Activated CD8-positive, alpha-beta T cell treated with anti-CD3 and anti-CD28 coated beads for 36 hours (primary cell): ENCODE data around the gene ITGA3. TPM values are rescaled to one million over a fixed set of nuclear protein-coding genes. Genes with fewer than 3 reads are reported as not detected.
"Not testable (repeated sequence)": the region's sequence is repeated elsewhere in the genome, so short reads cannot be mapped to it uniquely, and the experiment has no call there.

Source experiments
- ATAC-seq: fragments of 200-7000 bp; cut with Tn5 transposase; one replicate; pipeline ENCODE4 v1.10.0; 2021; ENCODE audit warnings: mild to moderate bottlenecking, moderate library complexity
- CTCF ChIA-PET: fragments of 350-600 bp; sonication (Branson Sonifier 250); formaldehyde crosslinking; loops from one replicate; lab custom pipeline; 2021; ENCODE audit warnings: antibody characterized with exemption; lab: Charles Lee
- POLR2A ChIA-PET: fragments of 350-600 bp; sonication (Branson Sonifier 250); formaldehyde crosslinking; loops from one replicate; lab custom pipeline; 2021; ENCODE audit warnings: antibody characterized with exemption; lab: Charles Lee
- DNase-seq: peaks from one replicate; pipeline ENCODE4 v3.0.0-alpha.2; 2020
- H3K27ac Mint-ChIP-seq: one replicate; pipeline ENCODE4 v1.8.0; 2021; ENCODE audit warnings: mild to moderate bottlenecking, mixed read lengths
- H3K27me3 Mint-ChIP-seq: one replicate; pipeline ENCODE4 v1.8.0; 2021; ENCODE audit warnings: mixed read lengths
- H3K36me3 Mint-ChIP-seq: one replicate; pipeline ENCODE4 v1.8.0; 2021; ENCODE audit warnings: low read depth, mixed read lengths
- H3K4me1 Mint-ChIP-seq: one replicate; pipeline ENCODE4 v1.8.0; 2021; ENCODE audit warnings: low read depth, mixed read lengths
- H3K4me3 Mint-ChIP-seq: one replicate; pipeline ENCODE4 v1.8.0; 2021; ENCODE audit warnings: mild to moderate bottlenecking, moderate library complexity, mixed read lengths
- H3K9me3 Mint-ChIP-seq: one replicate; pipeline ENCODE4 v1.8.0; 2021; ENCODE audit warnings: mixed read lengths
- intact Hi-C: fragments of 100-400 bp; cut with micrococcal nuclease; formaldehyde crosslinking; loops from one replicate; pipeline ENCODE4 v1.10.0; 2022
- total RNA-seq, 2 experiments: library from RNA; stranded (reverse); gene quantifications; one replicate each; pipeline ENCODE4 v1.2.3, GENCODE V29; 2021
- TF ChIP-seq, protein P1 (sequence below): fragments of 200-600 bp; IDR thresholded peaks from one replicate; pipeline ENCODE4 v1.8.0; 2022; ENCODE audit warnings: antibody characterized with exemption, mild to moderate bottlenecking

ITGA3 gene
- total RNA-seq, 2 experiments from 2014 or later, result 4.2 to 7.2 TPM

DNA sequence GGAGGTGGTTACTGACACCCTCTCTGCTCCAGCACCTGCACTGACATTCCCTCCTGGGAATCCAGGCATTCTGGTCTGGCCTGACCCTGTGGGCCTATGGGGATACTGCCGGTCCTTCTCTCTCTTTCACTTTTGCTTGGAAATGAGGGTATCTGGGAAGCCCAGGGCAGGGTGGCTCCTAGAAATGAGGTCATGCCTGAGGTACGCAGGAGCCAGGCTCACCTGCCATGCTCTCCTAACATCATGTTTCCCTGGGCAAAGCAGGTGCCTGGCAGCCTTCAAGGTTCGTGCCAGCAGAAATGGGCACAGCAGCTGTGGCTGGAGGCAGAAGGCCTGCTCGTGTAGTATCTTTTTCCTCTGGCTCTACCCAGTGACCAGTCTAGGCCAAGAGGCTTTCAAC, 3.3 kb downstream of the ITGA3 start:
- DNase-seq (no peak), ATAC-seq (no peak)
- ChIA-PET CTCF (interaction anchor here (4.1 to 6.4 kb wide), 2 partner anchors 28 to 30 kb away, joined by 28 to 62 read pairs; no protein-coding TSS in a partner anchor), POLR2A (interaction anchor here (1.0 kb wide), 1 partner anchor 8 kb away, joined by 3 read pairs; no protein-coding TSS in a partner anchor)
- TF ChIP-seq, protein P1, sequence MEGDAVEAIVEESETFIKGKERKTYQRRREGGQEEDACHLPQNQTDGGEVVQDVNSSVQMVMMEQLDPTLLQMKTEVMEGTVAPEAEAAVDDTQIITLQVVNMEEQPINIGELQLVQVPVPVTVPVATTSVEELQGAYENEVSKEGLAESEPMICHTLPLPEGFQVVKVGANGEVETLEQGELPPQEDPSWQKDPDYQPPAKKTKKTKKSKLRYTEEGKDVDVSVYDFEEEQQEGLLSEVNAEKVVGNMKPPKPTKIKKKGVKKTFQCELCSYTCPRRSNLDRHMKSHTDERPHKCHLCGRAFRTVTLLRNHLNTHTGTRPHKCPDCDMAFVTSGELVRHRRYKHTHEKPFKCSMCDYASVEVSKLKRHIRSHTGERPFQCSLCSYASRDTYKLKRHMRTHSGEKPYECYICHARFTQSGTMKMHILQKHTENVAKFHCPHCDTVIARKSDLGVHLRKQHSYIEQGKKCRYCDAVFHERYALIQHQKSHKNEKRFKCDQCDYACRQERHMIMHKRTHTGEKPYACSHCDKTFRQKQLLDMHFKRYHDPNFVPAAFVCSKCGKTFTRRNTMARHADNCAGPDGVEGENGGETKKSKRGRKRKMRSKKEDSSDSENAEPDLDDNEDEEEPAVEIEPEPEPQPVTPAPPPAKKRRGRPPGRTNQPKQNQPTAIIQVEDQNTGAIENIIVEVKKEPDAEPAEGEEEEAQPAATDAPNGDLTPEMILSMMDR, result no peak
- peaks cover 3% of the 10 kb centered on the region for H3K27me3 Mint-ChIP-seq
- no peak overlapping the region for H3K27ac Mint-ChIP-seq
- H3K36me3 Mint-ChIP-seq, result no peaks in the 10 kb centered on the region
- intact Hi-C loops, result no loop called here
- H3K4me3 Mint-ChIP-seq, result no peak overlapping the region
- H3K9me3 Mint-ChIP-seq, result no peaks in the 10 kb centered on the region
- peaks cover 8% of the 10 kb centered on the region for H3K4me1 Mint-ChIP-seq

DNA sequence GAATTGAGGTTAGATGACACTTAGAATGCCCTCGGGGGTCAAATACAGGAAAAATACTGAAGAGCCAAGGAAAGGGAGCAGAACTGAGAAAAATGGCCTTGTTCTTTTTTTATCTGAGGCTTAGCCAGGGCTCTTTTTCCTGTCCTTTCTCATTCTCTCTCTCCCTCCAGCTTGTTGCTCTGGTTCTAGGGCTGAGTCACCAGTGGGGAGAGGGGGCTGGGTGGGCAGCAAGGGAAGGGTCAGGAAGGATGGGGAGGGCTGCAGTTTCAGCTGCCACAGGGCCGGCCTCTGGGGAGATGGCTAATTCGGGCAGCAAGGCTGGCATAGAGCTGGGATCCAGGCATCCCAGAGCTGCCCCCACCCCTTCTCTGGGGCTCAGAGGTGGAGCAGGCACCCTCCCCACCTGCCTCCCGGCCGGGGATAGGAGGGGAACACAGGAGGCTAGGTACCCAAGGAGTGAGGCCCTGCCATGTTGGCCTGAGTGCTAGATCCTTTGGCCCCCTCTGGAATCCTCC, 3.9 kb downstream of the ITGA3 start:
- TF ChIP-seq, protein P1, result no peak
- H3K27ac Mint-ChIP-seq, result no peak overlapping the region
- intact Hi-C loops, result no loop called here
- H3K9me3 Mint-ChIP-seq, result no peaks in the 10 kb centered on the region
- DNase-seq (no peak), ATAC-seq (no peak)
- ChIA-PET CTCF (no interaction called here), POLR2A (no interaction called here)
- no peak overlapping the region for H3K4me3 Mint-ChIP-seq
- peaks cover 3% of the 10 kb centered on the region for H3K27me3 Mint-ChIP-seq
- peaks cover 8% of the 10 kb centered on the region for H3K4me1 Mint-ChIP-seq
- H3K36me3 Mint-ChIP-seq, result no peaks in the 10 kb centered on the region

DNA sequence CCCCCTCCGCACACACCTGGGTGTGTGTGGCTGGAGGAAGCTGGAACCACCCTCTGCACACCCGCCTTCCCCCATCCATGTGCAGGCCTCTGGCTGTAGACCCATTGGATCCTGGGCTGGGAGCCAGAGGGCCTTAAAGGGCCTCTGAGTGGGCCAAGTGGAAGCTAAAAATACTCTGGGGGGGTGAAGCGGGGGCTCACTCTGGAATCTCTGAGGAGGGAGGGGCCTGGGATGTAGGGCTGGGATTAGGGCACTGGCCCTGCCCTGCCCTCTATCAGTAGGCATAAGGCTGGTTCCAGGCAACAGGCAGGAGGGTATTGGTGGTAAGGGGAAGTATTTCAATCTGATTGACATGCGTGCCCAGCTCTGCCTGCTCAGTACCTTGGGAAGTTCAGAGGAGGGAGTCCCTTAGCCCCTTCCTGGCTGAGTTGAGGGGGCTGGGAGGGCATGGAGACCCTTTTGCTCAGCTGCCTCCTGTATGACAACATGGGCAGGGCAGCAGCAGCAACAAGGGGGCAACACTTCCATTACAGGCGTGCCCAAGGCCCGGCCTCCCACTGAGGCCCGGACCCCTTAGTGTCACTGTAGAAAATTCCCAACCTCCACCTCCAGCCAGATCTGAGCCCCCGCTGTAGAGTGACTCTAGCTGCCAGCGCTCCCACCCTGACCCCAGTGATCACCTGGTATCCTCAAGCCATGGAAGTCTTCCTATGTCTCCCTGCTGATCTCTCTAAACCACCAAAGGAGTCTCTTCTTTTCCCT, 5.2 kb downstream of the ITGA3 start:
- ATAC-seq, result no peak
- DNase-seq, result no peak
- ChIA-PET CTCF (interaction anchor here (0.8 to 1.7 kb wide), 4 partner anchors 26 to 36 kb away, joined by 3 to 6 read pairs (median 3); no protein-coding TSS in a partner anchor), POLR2A (no interaction called here)
- Mint-ChIP-seq H3K27me3 (peaks cover 1% of the 10 kb centered on the region), H3K4me1 (peaks cover 4% of the 10 kb centered on the region), H3K4me3 (no peak overlapping the region), H3K36me3 (no peaks in the 10 kb centered on the region), H3K27ac (no peak overlapping the region), H3K9me3 (no peaks in the 10 kb centered on the region)
- intact Hi-C loops, result no loop called here
- TF ChIP-seq, protein P1, result no peak

DNA sequence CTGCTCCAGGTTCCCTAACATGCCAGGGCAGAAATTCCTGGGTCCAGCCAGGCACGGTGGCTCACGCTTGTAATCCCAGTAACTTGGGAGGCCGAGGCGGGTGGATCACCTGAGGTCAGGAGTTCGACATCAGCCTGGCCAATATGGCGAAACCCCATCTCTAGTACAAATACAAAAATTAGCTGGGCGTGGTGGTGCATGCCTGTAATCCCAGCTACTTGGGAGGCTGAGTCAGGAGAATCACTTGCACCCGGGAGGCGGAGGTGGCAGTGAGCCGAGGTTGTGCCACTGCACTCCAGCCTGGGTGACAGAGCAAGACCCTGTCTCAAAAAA, 5.8 kb downstream of the ITGA3 start:
- intact Hi-C loops, H3K4me3 Mint-ChIP-seq, POLR2A ChIA-PET, DNase-seq, H3K36me3 Mint-ChIP-seq, ATAC-seq, H3K27me3 Mint-ChIP-seq, H3K27ac Mint-ChIP-seq, H3K9me3 Mint-ChIP-seq, H3K4me1 Mint-ChIP-seq: not testable (repeated sequence)
- CTCF ChIA-PET, result interaction anchor here (1.0 to 1.7 kb wide), 3 partner anchors 25 to 64 kb away, joined by 3 to 6 read pairs (median 3); no protein-coding TSS in a partner anchor

DNA sequence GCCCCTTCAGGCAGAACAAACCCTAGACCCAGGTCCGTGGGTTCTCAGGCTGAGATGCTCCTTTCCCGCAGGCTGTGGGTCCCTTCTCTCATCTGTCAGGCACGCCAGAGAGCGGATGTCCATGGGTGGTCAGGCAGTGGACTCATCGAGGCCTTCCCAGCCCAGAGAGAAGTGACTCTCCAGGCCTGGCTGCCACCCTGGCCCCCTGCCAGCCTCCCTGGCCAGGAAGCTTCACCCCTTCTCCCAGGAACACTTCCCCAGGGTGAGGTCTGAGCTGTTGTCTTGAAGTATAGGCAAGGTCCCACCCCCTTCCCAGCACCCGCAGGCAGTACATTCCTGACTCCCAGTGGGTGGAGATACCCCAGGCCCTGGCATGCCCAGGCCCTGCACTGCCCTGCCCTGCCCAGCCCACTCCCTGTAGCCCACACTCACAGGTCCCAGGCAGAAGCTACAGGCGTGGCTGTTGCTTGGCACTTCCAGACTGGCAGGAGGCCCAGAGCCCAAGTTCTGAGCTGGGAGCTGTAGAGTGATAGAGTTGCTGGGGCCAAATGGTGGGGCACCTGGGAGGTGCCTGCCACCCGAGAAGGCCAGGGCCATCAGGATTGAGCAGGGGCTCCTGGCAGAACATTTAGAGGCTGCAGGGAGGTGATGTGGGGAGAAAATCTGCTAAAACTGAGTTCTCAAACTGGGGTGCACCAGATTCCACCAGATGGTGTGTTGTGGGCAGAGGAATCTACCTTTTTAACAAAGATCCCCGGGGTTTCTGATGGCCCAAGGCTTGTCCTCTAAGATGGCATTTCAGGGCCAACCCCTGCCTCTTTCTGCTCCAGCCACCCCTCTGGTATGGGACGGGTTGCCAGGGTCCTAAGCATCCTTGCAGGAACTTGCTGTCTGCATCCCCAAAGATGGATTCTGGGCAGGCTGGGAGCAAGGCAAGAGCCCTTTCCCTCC, 6.7 kb downstream of the ITGA3 start:
- ATAC-seq (no peak), DNase-seq (no peak)
- Mint-ChIP-seq H3K4me1 (no peaks in the 10 kb centered on the region), H3K27me3 (peaks cover 1% of the 10 kb centered on the region), H3K36me3 (no peaks in the 10 kb centered on the region), H3K27ac (no peak overlapping the region), H3K9me3 (no peaks in the 10 kb centered on the region), H3K4me3 (no peak overlapping the region)
- POLR2A ChIA-PET, result no interaction called here
- TF ChIP-seq, protein P1, result no peak
- CTCF ChIA-PET, result interaction anchor here (1.0 to 1.7 kb wide), 3 partner anchors 24 to 65 kb away, joined by 3 to 6 read pairs (median 3); no protein-coding TSS in a partner anchor
- intact Hi-C loops, result no loop called here
